Right lobe of liver (tissue), 4 donors: ENCODE results near the gene VWA8.

Experiments used
- POLR2A ChIP-seq: fragments of 450-650 bp; IDR thresholded peaks from one replicate; pipeline ENCODE4 v1.6.1; 2017; ENCODE audit warnings: antibody characterized with exemption, mild to moderate bottlenecking
- TF ChIP-seq, protein P1 (sequence below), 4 donors: fragments of 200-600 bp in 3 of 4; fragments of 450-650 bp in 1 of 4; IDR thresholded peaks; one replicate each; pipeline versions ENCODE4 v1.5.1 to v1.8.0; 2016 to 2022; ENCODE audit warnings: antibody characterized with exemption in 4 of 4, mild to moderate bottlenecking in 2 of 4
- donor health status: DM: no; HTN: no; CAD: no.
- donor health status: DM: no; HTN: no; CAD: no.
- donor health status: DM: no; HTN: yes; CAD: no.

DNA sequence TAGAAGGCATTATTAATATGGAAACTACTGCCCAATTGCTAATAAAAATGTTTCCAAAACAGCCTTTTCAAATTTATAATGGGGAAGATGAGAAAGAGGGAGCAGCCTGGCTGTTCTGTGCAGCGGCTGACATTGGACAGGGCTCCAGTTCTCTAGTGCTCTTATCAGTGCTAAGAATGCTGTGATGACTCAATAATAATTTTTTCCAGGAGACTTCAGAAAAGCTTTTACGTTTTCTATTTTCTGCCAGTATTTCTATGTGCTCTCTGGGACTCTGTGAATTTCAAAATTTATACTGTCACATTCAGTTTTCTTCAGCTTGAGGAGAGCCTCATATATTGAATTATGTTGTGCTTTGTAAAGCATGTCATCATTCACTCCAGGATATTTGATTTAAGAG is 209.6 kb downstream of the VWA8 start:
- TF ChIP-seq, protein P1, sequence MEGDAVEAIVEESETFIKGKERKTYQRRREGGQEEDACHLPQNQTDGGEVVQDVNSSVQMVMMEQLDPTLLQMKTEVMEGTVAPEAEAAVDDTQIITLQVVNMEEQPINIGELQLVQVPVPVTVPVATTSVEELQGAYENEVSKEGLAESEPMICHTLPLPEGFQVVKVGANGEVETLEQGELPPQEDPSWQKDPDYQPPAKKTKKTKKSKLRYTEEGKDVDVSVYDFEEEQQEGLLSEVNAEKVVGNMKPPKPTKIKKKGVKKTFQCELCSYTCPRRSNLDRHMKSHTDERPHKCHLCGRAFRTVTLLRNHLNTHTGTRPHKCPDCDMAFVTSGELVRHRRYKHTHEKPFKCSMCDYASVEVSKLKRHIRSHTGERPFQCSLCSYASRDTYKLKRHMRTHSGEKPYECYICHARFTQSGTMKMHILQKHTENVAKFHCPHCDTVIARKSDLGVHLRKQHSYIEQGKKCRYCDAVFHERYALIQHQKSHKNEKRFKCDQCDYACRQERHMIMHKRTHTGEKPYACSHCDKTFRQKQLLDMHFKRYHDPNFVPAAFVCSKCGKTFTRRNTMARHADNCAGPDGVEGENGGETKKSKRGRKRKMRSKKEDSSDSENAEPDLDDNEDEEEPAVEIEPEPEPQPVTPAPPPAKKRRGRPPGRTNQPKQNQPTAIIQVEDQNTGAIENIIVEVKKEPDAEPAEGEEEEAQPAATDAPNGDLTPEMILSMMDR (IDR thresholded peaks at IDR 0.05), result no peak
- no peak for TF ChIP-seq POLR2A
